SK-N-SH treated with all-trans-retinoic acid at 6 μM for 48 hours (cell line): ENCODE measurements around the gene MEP1B.

Experiments used
- ARNTL ChIP-seq: fragments of 450-650 bp; formaldehyde crosslinking; IDR thresholded peaks from 2 replicates; pipeline ENCODE4 v1.5.0; 2020; ENCODE audit warnings: low read depth, mild to moderate bottlenecking, moderate library complexity, borderline replicate concordance
- PATZ1 ChIP-seq: fragments of 250-450 bp; sonication (Bioruptor Pico); IDR thresholded peaks from 2 replicates; pipeline ENCODE4 v1.8.0; 2020; ENCODE audit warnings: mild to moderate bottlenecking, moderate library complexity, borderline replicate concordance
- RARB ChIP-seq: fragments of 250-450 bp; sonication (Bioruptor Pico); IDR thresholded peaks from 2 replicates; pipeline ENCODE4 v1.8.0; 2021; ENCODE audit warnings: mild to moderate bottlenecking, moderate library complexity
- SNAI2 ChIP-seq: fragments of 250-450 bp; sonication (Bioruptor Pico); IDR thresholded peaks from 2 replicates; pipeline ENCODE4 v1.5.0; 2020; ENCODE audit warnings: mild to moderate bottlenecking, moderate library complexity
- TSHZ2 ChIP-seq: fragments of 250-450 bp; sonication (Bioruptor Pico); IDR thresholded peaks from 2 replicates; pipeline ENCODE4 v1.5.0; 2020; ENCODE audit warnings: mild to moderate bottlenecking, moderate library complexity
- ZFP3 ChIP-seq: fragments of 250-450 bp; sonication (Bioruptor Pico); IDR thresholded peaks from 2 replicates; pipeline ENCODE4 v1.5.0; 2020; ENCODE audit warnings: mild to moderate bottlenecking, moderate library complexity
- ZNF70 ChIP-seq: fragments of 450-650 bp; formaldehyde crosslinking; IDR thresholded peaks from 2 replicates; pipeline ENCODE4 v1.5.0; 2020; ENCODE audit warnings: mild to moderate bottlenecking, moderate library complexity

- TF ChIP-seq ZNF70 (CRISPR knock-in tag) = no peak
- TF ChIP-seq ZFP3 = no peak
- no peak for TF ChIP-seq PATZ1 (CRISPR knock-in tag)
- no peak for TF ChIP-seq RARB
- no peak for TF ChIP-seq ARNTL (CRISPR knock-in tag)
- no peak for TF ChIP-seq TSHZ2
- TF ChIP-seq SNAI2 (CRISPR knock-in tag) = no peak
These were observed 31.7 kb upstream of the MEP1B start for GRCh38 chr18:32158108-32158624.
